Mucosa of stomach (tissue), 1 donor: ENCODE results near the gene DKKL1.

Experiments used
- H3K27me3 ChIP-seq: one replicate; pipeline ENCODE4 v1.7.0; 2013; ENCODE audit warnings: mild to moderate bottlenecking, low read length; ENCODE audit not compliant: control insufficient read depth, insufficient read depth
- H3K36me3 ChIP-seq: one replicate; pipeline ENCODE4 v1.7.0; 2013; ENCODE audit warnings: low read length; ENCODE audit not compliant: control insufficient read depth, insufficient read depth
- H3K4me1 ChIP-seq: one replicate; pipeline ENCODE4 v1.7.0; 2013; ENCODE audit warnings: mild to moderate bottlenecking, low read length; ENCODE audit not compliant: control insufficient read depth, insufficient read depth
- H3K4me3 ChIP-seq: one replicate; pipeline ENCODE4 v1.7.0; 2013; ENCODE audit warnings: low read length
- H3K9ac ChIP-seq: one replicate; pipeline ENCODE4 v1.7.0; 2013; ENCODE audit warnings: mild to moderate bottlenecking, low read length, moderate library complexity
- H3K9me3 ChIP-seq: one replicate; pipeline ENCODE4 v1.7.0; 2013; ENCODE audit warnings: mild to moderate bottlenecking, low read length, moderate library complexity; ENCODE audit not compliant: control insufficient read depth
- donor health status: Pancreatic carcinoma.

Gene DKKL1

DNA sequence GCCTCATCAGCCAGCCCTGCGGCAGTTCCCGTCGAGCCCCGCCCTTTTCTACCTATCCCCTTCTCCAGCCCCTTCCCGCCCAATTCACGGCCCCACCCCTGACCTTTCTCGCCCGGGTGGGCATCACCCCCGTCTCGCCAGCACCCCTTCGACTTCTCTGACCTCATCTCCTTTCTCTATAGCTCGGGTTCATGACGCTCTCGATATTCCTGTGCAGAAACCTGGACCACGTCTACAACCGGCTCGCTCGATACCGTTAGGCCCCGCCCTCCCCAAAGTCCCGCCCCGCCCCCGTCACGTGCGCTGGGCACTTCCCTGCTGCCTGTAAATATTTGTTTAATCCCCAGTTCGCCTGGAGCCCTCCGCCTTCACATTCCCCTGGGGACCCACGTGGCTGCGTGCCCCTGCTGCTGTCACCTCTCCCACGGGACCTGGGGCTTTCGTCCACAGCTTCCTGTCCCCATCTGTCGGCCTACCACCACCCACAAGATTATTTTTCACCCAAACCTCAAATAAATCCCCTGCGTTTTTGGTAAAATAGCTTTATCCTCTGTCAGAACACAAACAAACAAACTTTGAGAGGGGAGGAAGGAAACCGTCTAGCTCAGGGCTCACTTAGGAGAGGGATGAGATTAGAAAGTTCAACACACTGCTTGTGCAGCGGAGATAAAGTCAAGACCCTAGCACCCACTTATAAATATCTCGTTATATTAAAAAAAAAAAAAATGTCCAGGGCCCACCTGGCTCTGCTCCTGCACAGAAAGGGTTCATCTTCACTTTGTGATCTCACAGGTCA is 23.4 kb upstream of the DKKL1 start:
- H3K36me3 ChIP-seq = no peaks in the 10 kb centered on the region
- H3K4me1 ChIP-seq = peaks cover 21% of the 10 kb centered on the region
- H3K4me3 ChIP-seq = peak overlapping the region; percentile 14
- H3K27me3 ChIP-seq = no peaks in the 10 kb centered on the region
- peak overlapping the region; percentile 47 for H3K9ac ChIP-seq
- H3K9me3 ChIP-seq = no peaks in the 10 kb centered on the region

DNA sequence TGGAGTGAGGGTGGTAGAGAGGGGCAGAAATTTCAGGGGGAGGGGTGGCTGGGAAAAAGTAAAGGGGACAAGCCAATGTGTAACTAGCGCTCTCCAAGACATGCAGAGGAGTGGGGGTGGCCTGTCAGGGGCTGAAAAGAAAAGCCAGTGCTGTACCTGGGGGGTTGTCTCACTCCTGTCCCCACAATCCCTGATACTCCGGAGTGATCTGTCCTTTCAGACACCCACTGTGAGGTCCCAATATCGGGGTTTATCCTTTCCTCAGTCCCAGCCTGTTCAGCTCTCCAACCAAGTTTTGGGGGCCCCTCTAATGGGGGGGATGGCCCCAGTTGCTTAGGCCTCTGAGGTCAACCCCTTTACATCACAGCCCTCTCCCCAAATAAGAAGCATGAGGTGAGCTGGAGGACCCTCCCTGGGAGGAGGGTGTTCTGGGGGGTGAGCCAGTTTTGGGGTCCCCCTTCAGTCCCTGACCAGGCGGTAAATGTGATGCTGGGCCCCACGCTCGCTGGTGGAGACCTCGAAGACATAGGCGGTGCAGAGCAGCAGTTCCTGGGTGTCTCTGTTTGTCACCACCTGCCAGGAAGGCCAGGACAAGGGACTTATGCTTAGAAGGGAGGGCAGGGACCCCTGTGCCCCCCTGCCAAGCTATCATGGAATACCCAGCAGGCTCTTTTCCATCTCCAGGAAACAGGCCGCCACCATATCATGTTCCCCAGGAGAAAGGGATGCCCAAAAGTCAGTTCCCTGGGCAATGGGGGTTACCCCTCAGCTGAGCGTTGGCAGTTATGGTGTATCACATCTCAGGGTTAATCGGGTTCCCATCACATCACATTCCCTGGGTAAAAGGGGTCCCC is 22.6 kb upstream of the DKKL1 start:
- Histone ChIP-seq H3K9ac (no peak overlapping the region), H3K4me3 (no peak overlapping the region), H3K27me3 (no peaks in the 10 kb centered on the region), H3K4me1 (peaks cover 21% of the 10 kb centered on the region), H3K36me3 (no peaks in the 10 kb centered on the region), H3K9me3 (no peaks in the 10 kb centered on the region)

DNA sequence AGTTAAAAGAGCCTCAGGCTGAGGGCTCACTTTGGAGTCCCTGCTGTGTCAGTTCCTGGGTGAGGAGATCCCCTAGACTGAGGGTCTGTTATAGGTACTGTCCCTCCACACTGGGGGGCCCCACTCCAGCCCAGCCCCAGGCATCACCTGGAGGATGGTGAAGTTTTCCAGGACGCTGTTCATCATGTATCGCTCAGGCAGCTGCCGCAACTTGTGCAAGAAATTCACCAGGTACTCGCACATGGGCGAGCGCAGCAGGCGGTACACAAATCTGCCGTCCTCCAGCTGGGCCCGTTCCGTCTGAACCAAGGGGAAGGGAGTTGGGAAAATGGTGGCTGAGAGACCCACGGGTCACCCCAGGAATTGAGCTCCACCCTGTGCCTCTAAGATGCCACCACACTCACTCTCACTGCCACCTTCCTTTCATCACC is 21.4 kb upstream of the DKKL1 start:
- no peak overlapping the region for H3K9ac ChIP-seq
- no peaks in the 10 kb centered on the region for H3K36me3 ChIP-seq
- no peak overlapping the region for H3K4me3 ChIP-seq
- peaks cover 21% of the 10 kb centered on the region for H3K4me1 ChIP-seq
- H3K9me3 ChIP-seq = no peaks in the 10 kb centered on the region
- no peaks in the 10 kb centered on the region for H3K27me3 ChIP-seq

DNA sequence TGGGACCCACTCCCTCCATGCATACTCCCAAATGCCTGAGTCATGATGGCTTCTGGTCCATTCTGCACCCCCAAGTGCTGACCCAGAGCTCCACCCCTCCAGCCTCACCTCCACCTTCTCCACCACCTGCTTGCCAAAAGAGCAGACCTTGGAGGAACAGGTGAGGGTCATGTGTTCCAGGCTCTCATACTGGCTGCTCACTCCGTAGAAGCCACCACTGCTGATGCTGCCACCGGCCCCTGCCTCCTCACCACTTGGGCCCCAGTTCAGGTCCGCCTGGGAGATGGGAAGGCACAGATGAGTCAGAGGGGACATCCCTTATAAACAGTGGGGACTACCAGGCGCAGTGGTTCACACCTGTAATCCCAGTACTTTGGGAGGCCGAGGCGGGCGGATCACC is 20.6 kb upstream of the DKKL1 start:
- no peaks in the 10 kb centered on the region for H3K27me3 ChIP-seq
- H3K4me3 ChIP-seq = no peak overlapping the region
- no peak overlapping the region for H3K9ac ChIP-seq
- H3K4me1 ChIP-seq = peaks cover 21% of the 10 kb centered on the region
- no peaks in the 10 kb centered on the region for H3K9me3 ChIP-seq
- H3K36me3 ChIP-seq = no peaks in the 10 kb centered on the region

DNA sequence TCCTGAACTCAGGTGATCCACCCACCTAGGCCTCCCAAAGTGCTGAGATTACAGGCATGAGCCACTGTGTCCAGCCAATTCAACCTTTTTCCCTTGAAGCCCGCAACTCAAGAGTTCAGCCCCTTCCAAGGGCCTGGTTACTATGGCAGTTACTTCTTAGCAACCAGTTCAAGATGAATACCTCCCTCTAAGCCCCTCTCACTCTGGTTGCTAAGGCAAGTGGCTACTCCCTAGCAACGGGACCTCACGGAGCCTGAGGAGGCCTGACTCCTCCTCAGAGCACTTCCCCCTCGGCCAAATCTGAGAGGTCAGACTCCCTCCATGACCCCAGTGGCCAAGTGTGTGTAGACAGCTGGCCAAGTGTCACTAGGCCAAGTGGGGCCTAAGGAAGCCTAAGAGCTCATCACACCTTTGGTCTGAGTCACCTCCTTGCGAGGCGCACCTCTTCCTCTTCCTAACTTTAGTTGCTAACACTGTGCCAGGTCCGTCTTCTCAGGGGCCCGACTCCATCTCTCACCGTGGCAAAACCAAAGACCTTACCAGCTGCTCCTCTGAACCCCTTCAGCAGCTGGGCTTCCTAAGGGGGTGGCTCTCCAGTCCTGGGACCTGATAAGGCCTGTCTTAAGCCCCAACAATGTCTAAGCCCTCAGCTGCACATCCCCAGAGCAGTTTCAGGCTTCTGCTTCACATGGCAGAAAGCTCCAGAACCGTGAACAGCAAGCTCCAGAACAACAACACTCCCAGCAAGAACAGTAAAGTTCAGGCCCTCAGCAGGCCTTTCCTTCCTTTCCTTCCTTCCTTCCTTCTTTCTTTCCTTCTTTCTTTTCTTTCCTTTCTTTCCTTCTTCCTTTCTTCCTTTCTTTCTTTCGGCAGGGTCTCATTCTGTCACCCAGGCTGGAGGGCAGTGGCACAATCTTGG is 18.9 kb upstream of the DKKL1 start:
- peaks cover 13% of the 10 kb centered on the region for H3K4me1 ChIP-seq
- H3K36me3 ChIP-seq = no peaks in the 10 kb centered on the region

DNA sequence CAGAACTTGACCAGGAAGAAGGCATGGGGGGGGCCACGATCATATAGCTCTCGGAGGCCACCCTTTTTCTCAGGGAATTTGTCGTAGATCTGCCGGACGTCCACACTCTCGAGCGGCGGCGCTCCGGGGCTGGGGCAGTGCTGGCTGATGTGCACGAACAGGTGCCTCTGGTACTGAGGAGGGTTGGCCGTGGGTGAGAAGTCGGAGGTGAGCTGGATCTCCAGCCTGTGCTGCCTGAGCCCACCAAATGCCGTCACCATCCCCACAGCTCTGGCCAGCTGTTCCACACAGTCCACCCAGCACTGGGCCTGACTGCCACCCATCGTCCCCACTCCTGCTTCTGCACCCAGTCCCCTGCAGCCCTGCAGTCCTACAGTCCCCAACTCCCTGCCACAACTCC is 16.5 kb upstream of the DKKL1 start:
- Histone ChIP-seq H3K4me1 (no peaks in the 10 kb centered on the region), H3K36me3 (no peaks in the 10 kb centered on the region), H3K9me3 (no peaks in the 10 kb centered on the region), H3K4me3 (no peak overlapping the region), H3K27me3 (no peaks in the 10 kb centered on the region), H3K9ac (no peak overlapping the region)

More for the DNA sequence above, 18.9 kb upstream of the DKKL1 start:
- Histone ChIP-seq H3K9me3 (no peaks in the 10 kb centered on the region), H3K4me3 (no peak overlapping the region), H3K27me3 (no peaks in the 10 kb centered on the region), H3K9ac (no peak overlapping the region)

DNA sequence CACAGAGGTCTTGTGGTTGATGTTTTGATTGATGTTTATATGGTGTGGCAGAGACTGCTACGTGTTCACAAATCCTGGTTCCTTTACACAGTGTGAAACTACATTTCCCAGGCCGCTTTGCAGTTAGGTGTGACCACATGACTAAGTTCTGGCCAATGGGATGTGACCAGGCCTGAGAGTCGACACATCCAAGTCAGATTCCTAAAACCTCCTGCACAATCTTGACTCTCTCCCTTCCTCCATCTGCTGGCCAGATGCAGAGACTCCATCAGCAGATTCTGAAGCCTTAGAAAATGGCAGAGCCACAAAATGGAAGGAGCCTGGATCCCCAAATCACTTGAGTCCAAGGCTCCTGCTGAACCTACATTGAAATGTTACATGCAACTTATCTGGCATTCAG is 15.8 kb upstream of the DKKL1 start:
- Histone ChIP-seq H3K36me3 (no peaks in the 10 kb centered on the region), H3K4me1 (no peaks in the 10 kb centered on the region), H3K4me3 (no peak overlapping the region), H3K27me3 (no peaks in the 10 kb centered on the region), H3K9me3 (no peaks in the 10 kb centered on the region), H3K9ac (no peak overlapping the region)

DNA sequence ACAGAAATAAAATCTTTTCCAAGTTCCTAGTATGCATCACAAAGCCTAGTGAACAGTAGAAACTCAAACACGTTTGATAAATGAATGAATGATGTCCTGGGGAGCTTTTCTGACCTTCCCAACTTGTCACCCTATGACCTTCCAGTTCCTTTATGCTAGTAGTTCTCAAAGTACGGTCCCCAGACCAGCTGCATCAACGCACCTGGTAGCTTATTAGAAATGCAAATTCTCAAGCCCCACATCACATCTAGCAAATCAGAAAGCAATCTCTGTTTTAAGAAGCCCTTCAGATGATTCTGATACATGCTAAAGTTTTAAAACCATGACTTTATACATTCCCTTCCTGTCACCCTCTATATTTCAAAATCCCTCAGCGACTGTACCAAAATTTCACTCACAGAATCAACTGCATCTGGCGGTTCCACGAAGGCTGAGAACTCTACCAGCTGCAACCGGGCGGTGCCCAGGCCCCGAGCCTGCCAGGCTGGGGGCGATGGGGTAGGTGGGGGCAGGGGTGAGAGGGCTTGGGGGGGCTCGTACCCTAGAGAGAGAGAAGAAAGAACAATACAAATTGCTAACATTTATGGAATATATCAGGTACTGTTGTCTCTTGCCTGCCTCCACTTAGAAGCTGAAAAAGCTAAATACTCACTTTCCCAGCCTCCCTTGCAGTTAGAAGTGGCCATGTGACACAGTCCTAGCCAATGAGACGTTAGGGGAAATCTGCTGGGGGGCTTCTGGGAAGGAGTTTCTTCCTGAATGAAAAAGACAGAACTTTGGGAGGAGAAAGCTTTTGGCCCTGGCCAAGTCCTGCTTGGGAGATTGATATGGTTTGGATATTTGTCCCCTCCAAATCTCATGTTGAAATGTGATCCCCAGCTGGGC is 15.1 kb upstream of the DKKL1 start:
- H3K36me3 ChIP-seq = no peaks in the 10 kb centered on the region
- no peak overlapping the region for H3K9ac ChIP-seq
- no peaks in the 10 kb centered on the region for H3K27me3 ChIP-seq
- no peaks in the 10 kb centered on the region for H3K4me1 ChIP-seq
- no peaks in the 10 kb centered on the region for H3K9me3 ChIP-seq
- no peak overlapping the region for H3K4me3 ChIP-seq

DNA sequence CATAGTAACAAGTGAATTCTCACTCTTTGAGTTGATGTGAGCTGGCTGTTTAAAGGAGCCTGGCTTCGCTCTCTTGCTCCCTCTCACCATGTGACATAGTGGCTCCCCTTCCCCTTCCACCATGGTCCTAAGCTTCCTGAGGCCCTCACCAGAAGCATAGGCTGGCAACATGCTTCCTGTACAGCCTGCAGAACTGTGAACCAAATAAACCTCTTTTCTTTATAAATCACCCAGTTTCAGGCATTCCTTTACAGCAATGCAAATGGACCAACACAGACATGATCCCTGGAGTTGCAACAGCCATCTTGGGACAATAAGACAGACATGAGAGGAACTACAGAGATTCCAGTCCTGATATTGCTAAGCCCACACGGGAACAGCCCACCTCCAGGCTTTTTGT is 14.1 kb upstream of the DKKL1 start:
- H3K4me1 ChIP-seq = no peaks in the 10 kb centered on the region
- no peak overlapping the region for H3K4me3 ChIP-seq
- H3K9me3 ChIP-seq = no peaks in the 10 kb centered on the region
- no peaks in the 10 kb centered on the region for H3K36me3 ChIP-seq
- no peaks in the 10 kb centered on the region for H3K27me3 ChIP-seq
- H3K9ac ChIP-seq = no peak overlapping the region

DNA sequence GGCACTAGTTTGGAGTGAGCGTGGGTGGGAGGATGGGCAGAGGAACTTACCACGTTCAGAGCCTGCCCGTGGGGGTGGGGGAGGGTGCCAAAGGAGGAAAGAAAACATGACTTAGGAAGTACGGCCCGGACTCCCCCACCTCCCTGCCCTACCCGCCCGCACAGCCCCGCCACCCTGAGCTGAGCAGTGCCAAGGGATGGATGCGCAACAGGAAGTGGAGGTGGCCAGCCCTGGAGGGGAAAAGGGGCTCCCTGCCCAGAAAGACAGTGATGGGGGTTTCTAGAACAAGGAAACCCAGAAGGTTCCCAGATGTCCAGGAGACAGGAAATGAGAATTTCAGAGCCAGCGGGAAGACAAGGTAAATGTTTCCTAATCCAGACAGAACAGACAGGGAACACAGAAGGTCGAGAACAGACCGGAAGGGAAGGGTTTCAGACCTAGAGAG is 7.7 kb upstream of the DKKL1 start:
- Histone ChIP-seq H3K9ac (no peak overlapping the region), H3K27me3 (no peaks in the 10 kb centered on the region), H3K9me3 (no peaks in the 10 kb centered on the region), H3K36me3 (no peaks in the 10 kb centered on the region), H3K4me3 (no peak overlapping the region), H3K4me1 (peaks cover 3% of the 10 kb centered on the region)

DNA sequence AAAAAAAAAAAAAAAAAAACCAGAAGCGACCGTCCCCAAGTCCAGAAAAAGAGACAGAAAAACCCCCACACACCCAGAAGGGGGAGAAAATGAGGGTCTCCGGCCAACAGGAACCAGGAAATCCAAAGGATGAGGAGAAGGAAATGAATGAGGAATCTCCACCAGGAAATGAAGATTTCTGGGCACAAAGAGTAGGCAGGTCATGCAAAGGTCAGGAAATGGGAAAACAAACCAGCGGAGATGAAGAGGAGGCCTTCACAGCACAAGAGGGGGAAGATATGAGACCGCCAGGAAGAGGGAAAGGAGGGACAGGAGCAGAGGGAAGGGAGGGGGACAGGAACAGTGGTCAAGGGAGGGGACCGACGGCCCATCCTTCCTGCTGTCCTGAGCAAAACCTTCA is 7.3 kb upstream of the DKKL1 start:
- Histone ChIP-seq H3K36me3 (no peaks in the 10 kb centered on the region), H3K9me3 (no peaks in the 10 kb centered on the region), H3K4me3 (no peak overlapping the region), H3K9ac (no peak overlapping the region), H3K4me1 (peaks cover 6% of the 10 kb centered on the region), H3K27me3 (no peaks in the 10 kb centered on the region)
